ENCODE results near the gene TAF4.

GRCh38 chr20:62023935-62024334 is 41.7 kb downstream of the TAF4 start:
- TF ChIP-seq POLR2A (IDR thresholded peaks at IDR 0.05) (no peak), CTCF (IDR thresholded peaks at IDR 0.05) (no peak)

Data from Peyer's patch (tissue), 4 donors.